K562 (cell line): ENCODE results near the gene PPP1R16B. TPM values are rescaled to one million over a fixed set of nuclear protein-coding genes. Genes with fewer than 3 reads are reported as not detected.
A peak's percentile ranks its signal among the peaks of the same experiment; 100 is the strongest.

Experiments
- ATAC-seq: fragments of 200-7000 bp; cut with Tn5 transposase; 3 replicates; pipeline ENCODE4 v1.9.1; 2020; ENCODE audit warnings: moderate library complexity
- BruUV-seq: library from RNA; stranded (reverse); fragments of 400-500 nt; replicated peaks from 2 replicates; lab custom pipeline; 2021; lab: Mats Ljungman, UMichigan
- CTCF ChIA-PET: fragments of 300-600 bp; formaldehyde crosslinking; extraction: SDS; loops from one replicate; lab custom pipeline; 2021; ENCODE audit warnings: low intra/inter-chr PET ratio; lab: Yijun Ruan, JAX
- POLR2A ChIA-PET: fragments of 300-600, 350-650 bp; sonication (Branson Sonifier 250); formaldehyde crosslinking; extraction: SDS; loops from one replicate; lab custom pipeline; 2021; ENCODE audit warnings: antibody characterized with exemption, inconsistent platforms; lab: Yijun Ruan, JAX
- DNase-seq, 4 experiments: peaks; one replicate each; pipeline versions ENCODE4 v3.0.0 to v3.0.0-alpha.2; 2011 to 2018; ENCODE audit warnings: low spot score in 3 of 4, mixed read lengths in 3 of 4; ENCODE audit errors: extremely low read depth in 1 of 4
- FAIRE-seq: peaks from 2 replicates; lab custom pipeline; 2011; peaks lifted over from hg19 to GRCh38; lab: Jason Lieb, UNC
- H2AFZ ChIP-seq: 2 replicates; pipeline ENCODE4 v1.6.0; 2011; ENCODE audit warnings: low read depth, low read length, control low read depth, inconsistent platforms
- H3K27ac ChIP-seq: fragments of 200-600 bp; 3 replicates; pipeline ENCODE4 v1.8.0; 2011; ENCODE audit warnings: low read depth, mild to moderate bottlenecking, control low read depth, inconsistent platforms, low read length, moderate library complexity, mixed read lengths; ENCODE audit errors: extremely low read depth
- H3K27me3 ChIP-seq, 2 experiments: fragments of 300-600 bp in 1 of 2; 2 replicates in 1 of 2; 3 replicates in 1 of 2; pipeline versions ENCODE4 v1.6.0 to v1.8.0; 2011; ENCODE audit warnings: inconsistent platforms in 2 of 2, low read length in 2 of 2, mild to moderate bottlenecking in 1 of 2, mixed read lengths in 1 of 2, moderate library complexity in 1 of 2; ENCODE audit not compliant: control insufficient read depth in 2 of 2, insufficient read depth in 2 of 2
- H3K36me3 ChIP-seq: fragments of 300-600 bp; 3 replicates; pipeline ENCODE4 v1.8.0; 2011; ENCODE audit warnings: mild to moderate bottlenecking, low read length, inconsistent platforms; ENCODE audit not compliant: control insufficient read depth, insufficient read depth
- H3K4me1 ChIP-seq, 2 experiments: fragments of 200-600 bp in 1 of 2; replicated peaks in 1 of 2; 2 replicates in 1 of 2; 3 replicates in 1 of 2; pipeline versions ENCODE4 v1.5.1 to v1.8.0; 2011; ENCODE audit warnings: inconsistent platforms in 2 of 2, low read length in 2 of 2, mild to moderate bottlenecking in 1 of 2, mixed read lengths in 1 of 2, moderate library complexity in 1 of 2; ENCODE audit not compliant: control insufficient read depth in 2 of 2, insufficient read depth in 2 of 2
- H3K4me2 ChIP-seq: 2 replicates; pipeline ENCODE4 v1.6.1; 2011; ENCODE audit warnings: low read length, control low read depth, inconsistent platforms, mixed read lengths; ENCODE audit not compliant: insufficient read depth
- H3K4me3 ChIP-seq: fragments of 200-600 bp; sonication (generic), shearing (Covaris generic); 2 replicates; pipeline ENCODE4 v1.5.1; 2016; ENCODE audit warnings: control low read depth, inconsistent platforms
- H3K79me2 ChIP-seq: fragments of 200-600 bp; 3 replicates; pipeline ENCODE4 v1.8.0; 2011; ENCODE audit warnings: low read length, inconsistent platforms; ENCODE audit not compliant: control insufficient read depth, insufficient read depth
- H3K9ac ChIP-seq, 2 experiments: 2 replicates each; pipeline versions ENCODE4 v1.6.0 to v1.6.1; 2011; ENCODE audit warnings: low read depth in 2 of 2, low read length in 2 of 2, control low read depth in 1 of 2, inconsistent platforms in 1 of 2, mild to moderate bottlenecking in 1 of 2, mixed read lengths in 1 of 2; ENCODE audit not compliant: insufficient read depth in 1 of 2
- H3K9me1 ChIP-seq: one replicate; pipeline ENCODE4 v1.6.0; 2011; ENCODE audit warnings: inconsistent platforms, mild to moderate bottlenecking, low read length, moderate library complexity; ENCODE audit not compliant: control insufficient read depth, insufficient read depth
- H3K9me3 ChIP-seq: replicated peaks from 2 replicates; pipeline ENCODE4 v1.5.1; 2011; ENCODE audit warnings: low read depth, low read length, inconsistent platforms; ENCODE audit not compliant: control insufficient read depth, insufficient read depth
- H4K20me1 ChIP-seq: replicated peaks from 2 replicates; pipeline ENCODE4 v1.6.1; 2011; ENCODE audit warnings: low read length, inconsistent platforms, mixed read lengths; ENCODE audit not compliant: control insufficient read depth, insufficient read depth
- EZH2 ChIP-seq: IDR thresholded peaks from 2 replicates; pipeline ENCODE4 v1.6.1; 2012; ENCODE audit warnings: low read depth, mild to moderate bottlenecking, inconsistent platforms, low read length, borderline replicate concordance
- RBM14 ChIP-seq: fragments of 200-400 bp; formaldehyde crosslinking; IDR thresholded peaks from 2 replicates; pipeline ENCODE4 v1.6.1; 2018; ENCODE audit warnings: low read depth, mild to moderate bottlenecking, low read length, moderate library complexity, borderline replicate concordance; ENCODE audit not compliant: insufficient read depth
- RBM25 ChIP-seq: fragments of 200-400 bp; formaldehyde crosslinking; IDR thresholded peaks from 2 replicates; pipeline ENCODE4 v1.6.1; 2018; ENCODE audit warnings: low read length, low read depth, moderate library complexity; ENCODE audit not compliant: severe bottlenecking
- SREBF2 ChIP-seq: sonication (generic); formaldehyde crosslinking; IDR thresholded peaks from 2 replicates; pipeline ENCODE4 v1.4.0; 2020; ENCODE audit warnings: mild to moderate bottlenecking, missing genetic modification reagents
- SUPT5H ChIP-seq: fragments of 450-650 bp; IDR thresholded peaks from 2 replicates; pipeline ENCODE4 v1.6.1; 2016
- TCF7L2 ChIP-seq: fragments of 150-350 bp; IDR thresholded peaks from 2 replicates; pipeline ENCODE4 v1.6.1; 2016; ENCODE audit warnings: low read depth, mild to moderate bottlenecking, low read length, moderate library complexity
- WGBS: fragments of 100-300 bp; shearing (Covaris generic); methylation state at CpG from one replicate; pipeline ENCODE4 v1.1.6; 2016; ENCODE audit warnings: low coverage, mixed read lengths; ENCODE audit not compliant: insufficient coverage; ENCODE audit errors: missing lambda C conversion rate; 5-methylcytosine and 5-hydroxymethylcytosine counted together
- in situ Hi-C: fragments of 300-500 bp; cut with MboI; formaldehyde crosslinking; loops from 4 replicates; pipeline ENCODE4 v1.15.0; 2018; ENCODE audit warnings: inconsistent platforms, mixed read lengths
- intact Hi-C: fragments of 100-400 bp; cut with micrococcal nuclease; formaldehyde crosslinking; loops from 2 replicates; pipeline ENCODE4 v1.14.2; 2022
- polyA plus RNA-seq, 8 experiments: library from polyadenylated mRNA; depleted of rRNA in 4 of 8; stranded (reverse) in 5 of 8; unstranded in 3 of 8; fragments of >200 nt; fragmentation: Nextera tagmentation in 2 of 8; fragmentation: Illumina TruSeq in 1 of 8; extraction: Ambion mirVana in 2 of 8; extraction: Trizol in 1 of 8; gene quantifications; 2 replicates each; pipeline versions ENCODE4 v1.2.1 to v1.2.3, GENCODE V29; 2011 to 2014; ENCODE audit warnings: inconsistent platforms in 1 of 8, missing spikeins in 1 of 8
- total RNA-seq, 7 experiments: library from RNA; depleted of rRNA in 6 of 7; stranded (reverse); fragments of >200 nt in 6 of 7; fragmentation: Illumina TruSeq in 2 of 7; extraction: Trizol in 2 of 7; gene quantifications; 2 replicates each; pipeline versions ENCODE4 v1.2.1 to v1.2.3, GENCODE V29; 2011 to 2021; ENCODE audit warnings: low replicate concordance in 1 of 7

PPP1R16B gene
- total and polyA plus RNA-seq, 9 of the 15 experiments (the other 6 are each of a cell fraction or from before 2014, with no cell fraction given), result 1.5 to 11.5 (median 6.8) TPM

DNA sequence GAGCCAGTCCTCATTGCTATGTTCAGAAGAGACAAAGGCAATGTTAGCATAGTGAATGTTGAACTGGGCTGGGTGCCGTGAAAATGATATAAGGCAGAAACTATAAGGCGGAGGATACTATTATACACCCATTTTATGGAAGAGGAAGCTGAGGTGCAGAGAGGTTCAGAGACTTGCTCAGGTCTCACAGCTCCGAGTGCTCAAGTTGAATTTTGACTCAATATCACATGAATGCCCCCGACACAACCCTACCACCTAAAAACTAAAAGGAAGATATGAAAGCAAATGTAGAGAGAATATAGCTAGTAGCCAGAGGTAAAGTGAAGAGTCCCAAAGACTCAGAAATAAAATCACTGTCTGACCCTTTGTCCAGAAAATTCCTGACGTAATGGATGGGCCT lies 56.7 kb downstream of the PPP1R16B start:
- WGBS, result 74% methylated on average over 5 of the region's 5 CpGs
- no peaks in the 10 kb centered on the region for H3K79me2 ChIP-seq
- no peak overlapping the region for H3K9ac ChIP-seq
- no peaks in the 10 kb centered on the region for H3K9me3 ChIP-seq
- POLR2A ChIA-PET, result no interaction called here
- H3K27ac ChIP-seq, result no peak overlapping the region
- in situ Hi-C loops, result no loop called here
- CTCF ChIA-PET, result no interaction called here
- FAIRE-seq (no peak), ATAC-seq (no peak), DNase-seq (no peak)
- no peaks in the 10 kb centered on the region for H3K27me3 ChIP-seq
- no peak overlapping the region for H3K4me3 ChIP-seq
- H2AFZ ChIP-seq, result no peak overlapping the region
- H4K20me1 ChIP-seq, result 0 out of 2 replicates have a peak, but pooled peaks cover 5% of the 10 kb centered on the region
- no peak for TF ChIP-seq SREBF2 (CRISPR knock-in tag)
- no peak for TF ChIP-seq SUPT5H
- no peak for TF ChIP-seq TCF7L2
- peak; percentile 61 for TF ChIP-seq RBM25
- TF ChIP-seq RBM14, result no peak
- no peak for TF ChIP-seq EZH2
- TF ChIP-seq, all 486 proteins: peak for 1
- H3K36me3 ChIP-seq, result no peaks in the 10 kb centered on the region
- intact Hi-C loops, result loop anchor here (2.0 to 5.0 kb wide), 2 partner anchors 33 to 55 kb away; partner anchors contain the start of gene PPP1R16B
- BruUV-seq, result no TSS peak
- H3K4me1 ChIP-seq, result peaks cover 34 to 64% of the 10 kb centered on the region in 2 experiments
- no peaks in the 10 kb centered on the region for H3K9me1 ChIP-seq
- H3K4me2 ChIP-seq, result no peak overlapping the region
